Inferior parietal cortex (tissue), 1 donor: ENCODE data around the gene PCK1.
A peak's percentile ranks its signal among the peaks of the same experiment; 100 is the strongest.
"Not testable (repeated sequence)": the region's sequence is repeated elsewhere in the genome, so short reads cannot be mapped to it uniquely, and the experiment has no call there.

ENCODE experiments used
- DNase-seq: peaks from one replicate; pipeline ENCODE4 v3.0.0-alpha.2; 2016; ENCODE audit errors: extremely low spot score

Gene PCK1

GRCh38 chr20:57560554-57561355 is at the start of gene PCK1:
PCK1 (plus strand) TSS chr20:57561110; CDS start chr20:57561412, 302 bp downstream.
- DNase-seq: no peak

GRCh38 chr20:57511709-57512108 is 49.2 kb upstream of the PCK1 start:
- DNase-seq: not testable (repeated sequence)

- no peak for DNase-seq
These were observed 48.5 kb upstream of the PCK1 start for GRCh38 chr20:57512432-57512831.

- DNase-seq: no peak
These were observed 47.7 kb upstream of the PCK1 start for GRCh38 chr20:57513199-57513598.

- DNase-seq: peak; percentile 85
These were observed 46.6 kb upstream of the PCK1 start for GRCh38 chr20:57514273-57514751.

GRCh38 chr20:57517904-57518303 is 43.0 kb upstream of the PCK1 start:
- DNase-seq: no peak

- DNase-seq: no peak
These were observed 38.4 kb upstream of the PCK1 start for GRCh38 chr20:57522380-57523140.

GRCh38 chr20:57523782-57524181 is 37.1 kb upstream of the PCK1 start:
- no peak for DNase-seq

GRCh38 chr20:57524511-57525176 is 36.3 kb upstream of the PCK1 start, which contains the start of gene CTCFL:
CTCFL (minus strand) TSS chr20:57525140; CDS start chr20:57524205, 935 bp downstream.
- no peak for DNase-seq

- DNase-seq: no peak
These were observed 35.4 kb upstream of the PCK1 start for GRCh38 chr20:57525328-57526086.

- DNase-seq: no peak
These were observed 34.6 kb upstream of the PCK1 start for GRCh38 chr20:57526087-57526884.

- no peak for DNase-seq
These were observed 33.9 kb upstream of the PCK1 start for GRCh38 chr20:57526885-57527460.

- DNase-seq: no peak
These were observed 33.2 kb upstream of the PCK1 start for GRCh38 chr20:57527728-57528127.

- no peak for DNase-seq
These were observed 32.8 kb upstream of the PCK1 start for GRCh38 chr20:57528148-57528547.

GRCh38 chr20:57529160-57529585 is 31.7 kb upstream of the PCK1 start:
- no peak for DNase-seq

GRCh38 chr20:57529810-57530209 is 31.1 kb upstream of the PCK1 start:
- no peak for DNase-seq

GRCh38 chr20:57530327-57530981 is 30.5 kb upstream of the PCK1 start:
- no peak for DNase-seq

GRCh38 chr20:57532104-57532503 is 28.8 kb upstream of the PCK1 start:
- no peak for DNase-seq

- DNase-seq: no peak
These were observed 25.6 kb upstream of the PCK1 start for GRCh38 chr20:57535297-57535696.
